Measurements from ENCODE around the gene CRYBG2. TPM values are rescaled to one million over a fixed set of nuclear protein-coding genes. Genes with fewer than 3 reads are reported as not detected.

Gene CRYBG2
- total RNA-seq, 1 donor from 2014 or later, result 6.3 TPM

DNA sequence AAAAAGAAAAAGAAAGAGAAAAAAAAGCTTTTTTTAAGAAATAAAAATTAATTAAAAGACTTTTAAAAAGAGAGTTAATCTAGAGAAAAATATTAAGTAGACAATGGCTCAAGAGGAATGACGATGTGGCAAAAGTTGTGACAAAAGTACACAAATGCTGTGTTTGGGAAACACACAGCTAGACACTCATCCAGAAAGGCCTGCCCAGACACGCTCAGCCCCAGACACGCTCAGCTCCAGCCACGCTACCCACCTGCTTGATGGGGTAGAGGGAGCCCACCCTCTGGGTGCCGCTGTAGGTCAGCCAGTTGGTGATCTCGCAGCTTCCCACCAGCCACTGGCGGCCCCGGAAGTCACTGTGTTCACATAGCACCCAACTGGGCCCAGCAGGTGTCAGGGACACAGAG is 26.0 kb downstream of the CRYBG2 start:
- H3K27ac Mint-ChIP-seq (ENCODE audit: unreplicated experiment), result peak overlapping the region; percentile 50

DNA sequence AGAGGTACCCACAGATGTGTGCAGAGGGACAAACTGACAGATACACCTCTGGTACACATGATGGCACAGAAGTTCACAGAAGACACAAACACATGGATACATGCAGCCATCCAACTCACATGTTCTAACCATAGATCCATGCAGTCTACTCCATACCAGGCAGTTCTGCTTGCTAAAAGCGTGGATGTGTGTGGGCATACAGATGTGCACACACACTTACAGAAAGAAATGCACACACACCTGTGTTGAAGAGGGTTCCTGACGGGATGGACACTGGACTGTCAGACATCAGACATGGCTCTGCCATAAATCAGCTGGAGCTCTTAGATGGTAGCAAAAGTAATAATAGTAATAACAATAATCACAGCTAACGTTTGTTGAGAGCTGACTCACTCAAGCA is 29.4 kb downstream of the CRYBG2 start:
- H3K4me1 Mint-ChIP-seq, result peaks cover 5% of the 10 kb centered on the region
- H3K4me3 Mint-ChIP-seq, result no peak overlapping the region
- no peak for DNase-seq (ENCODE audit: low read depth, low spot score)
- no peaks in the 10 kb centered on the region for H3K36me3 Mint-ChIP-seq (ENCODE audit: low read depth)
- H3K9me3 Mint-ChIP-seq, result no peaks in the 10 kb centered on the region
- no peaks in the 10 kb centered on the region for H3K27me3 Mint-ChIP-seq (ENCODE audit: low read depth)
- no peak overlapping the region for H3K27ac Mint-ChIP-seq (ENCODE audit: unreplicated experiment)
- TF ChIP-seq, protein P1, sequence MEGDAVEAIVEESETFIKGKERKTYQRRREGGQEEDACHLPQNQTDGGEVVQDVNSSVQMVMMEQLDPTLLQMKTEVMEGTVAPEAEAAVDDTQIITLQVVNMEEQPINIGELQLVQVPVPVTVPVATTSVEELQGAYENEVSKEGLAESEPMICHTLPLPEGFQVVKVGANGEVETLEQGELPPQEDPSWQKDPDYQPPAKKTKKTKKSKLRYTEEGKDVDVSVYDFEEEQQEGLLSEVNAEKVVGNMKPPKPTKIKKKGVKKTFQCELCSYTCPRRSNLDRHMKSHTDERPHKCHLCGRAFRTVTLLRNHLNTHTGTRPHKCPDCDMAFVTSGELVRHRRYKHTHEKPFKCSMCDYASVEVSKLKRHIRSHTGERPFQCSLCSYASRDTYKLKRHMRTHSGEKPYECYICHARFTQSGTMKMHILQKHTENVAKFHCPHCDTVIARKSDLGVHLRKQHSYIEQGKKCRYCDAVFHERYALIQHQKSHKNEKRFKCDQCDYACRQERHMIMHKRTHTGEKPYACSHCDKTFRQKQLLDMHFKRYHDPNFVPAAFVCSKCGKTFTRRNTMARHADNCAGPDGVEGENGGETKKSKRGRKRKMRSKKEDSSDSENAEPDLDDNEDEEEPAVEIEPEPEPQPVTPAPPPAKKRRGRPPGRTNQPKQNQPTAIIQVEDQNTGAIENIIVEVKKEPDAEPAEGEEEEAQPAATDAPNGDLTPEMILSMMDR (conservative IDR thresholded peaks at IDR 0.05), result no peak

More for the DNA sequence above, 26.0 kb downstream of the CRYBG2 start:
- H3K4me1 Mint-ChIP-seq, result no peaks in the 10 kb centered on the region
- DNase-seq (ENCODE audit: low read depth, low spot score), result no peak
- H3K4me3 Mint-ChIP-seq, result no peak overlapping the region
- TF ChIP-seq, protein P1 (conservative IDR thresholded peaks at IDR 0.05), result no peak
- no peaks in the 10 kb centered on the region for H3K36me3 Mint-ChIP-seq (ENCODE audit: low read depth)
- no peaks in the 10 kb centered on the region for H3K9me3 Mint-ChIP-seq
- no peaks in the 10 kb centered on the region for H3K27me3 Mint-ChIP-seq (ENCODE audit: low read depth)

DNA sequence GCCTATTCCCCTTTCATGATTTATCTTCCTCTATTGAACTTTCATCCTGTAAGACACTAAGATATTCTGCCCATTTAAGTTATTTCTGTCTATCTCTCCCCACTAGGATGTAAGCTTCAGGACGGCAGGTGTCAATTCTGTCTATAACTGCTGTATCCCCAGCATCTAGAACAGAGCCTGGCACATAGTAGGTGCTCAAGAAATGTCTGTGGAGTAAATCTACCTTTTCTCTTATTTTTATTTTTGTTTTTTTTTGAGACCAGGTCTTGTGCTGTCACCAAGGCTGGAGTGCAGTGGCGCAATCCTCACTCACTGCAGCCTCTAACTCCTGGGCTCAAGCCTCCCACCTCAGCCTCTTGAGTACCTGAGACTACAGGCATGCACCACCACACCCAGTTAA is 30.5 kb downstream of the CRYBG2 start:
- Mint-ChIP-seq H3K27me3 (ENCODE audit: low read depth) (no peaks in the 10 kb centered on the region), H3K9me3 (no peaks in the 10 kb centered on the region), H3K27ac (ENCODE audit: unreplicated experiment) (no peak overlapping the region), H3K4me3 (no peak overlapping the region), H3K36me3 (ENCODE audit: low read depth) (no peaks in the 10 kb centered on the region), H3K4me1 (peaks cover 5% of the 10 kb centered on the region)
- TF ChIP-seq, protein P1 (conservative IDR thresholded peaks at IDR 0.05), result no peak
- no peak for DNase-seq (ENCODE audit: low read depth, low spot score)

DNA sequence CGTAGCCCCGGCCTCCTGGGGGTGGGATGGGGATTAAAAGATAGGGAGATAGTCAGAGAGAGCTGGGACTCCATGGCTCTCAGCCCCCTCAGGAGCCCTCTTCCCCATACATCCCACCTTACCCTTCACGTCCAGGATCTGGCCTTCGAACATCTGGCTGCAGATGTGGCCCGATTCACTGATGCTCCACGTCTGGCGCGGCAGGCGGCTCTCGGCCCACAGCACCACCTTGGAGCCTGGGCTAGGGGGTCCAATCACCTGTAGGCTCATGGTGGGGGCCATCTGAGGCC is 31.9 kb downstream of the CRYBG2 start:
- no peak overlapping the region for H3K27ac Mint-ChIP-seq (ENCODE audit: unreplicated experiment)
- H3K4me1 Mint-ChIP-seq, result peaks cover 11% of the 10 kb centered on the region
- no peak overlapping the region for H3K4me3 Mint-ChIP-seq
- TF ChIP-seq, protein P1 (conservative IDR thresholded peaks at IDR 0.05), result no peak
- H3K36me3 Mint-ChIP-seq (ENCODE audit: low read depth), result no peaks in the 10 kb centered on the region
- no peaks in the 10 kb centered on the region for H3K27me3 Mint-ChIP-seq (ENCODE audit: low read depth)
- no peaks in the 10 kb centered on the region for H3K9me3 Mint-ChIP-seq
- no peak for DNase-seq (ENCODE audit: low read depth, low spot score)

GRCh38 chr1:26321315-26322041 is 32.5 kb downstream of the CRYBG2 start:
- TF ChIP-seq, protein P1 (conservative IDR thresholded peaks at IDR 0.05), result peak; percentile 90
- peak; percentile 98 for DNase-seq (ENCODE audit: low read depth, low spot score)
- Mint-ChIP-seq H3K27me3 (ENCODE audit: low read depth) (no peaks in the 10 kb centered on the region), H3K27ac (ENCODE audit: unreplicated experiment) (peak overlapping the region; percentile 76), H3K4me1 (peaks cover 11% of the 10 kb centered on the region), H3K36me3 (ENCODE audit: low read depth) (no peaks in the 10 kb centered on the region), H3K4me3 (no peak overlapping the region), H3K9me3 (no peaks in the 10 kb centered on the region)
